IPS DF 19.7 (cell line): ENCODE data around the gene OPRL1.

Experiments used
- DNase-seq: peaks from one replicate; pipeline ENCODE4 v3.0.0-alpha.2; 2013; ENCODE audit warnings: low read depth, low spot score

OPRL1 gene

DNA sequence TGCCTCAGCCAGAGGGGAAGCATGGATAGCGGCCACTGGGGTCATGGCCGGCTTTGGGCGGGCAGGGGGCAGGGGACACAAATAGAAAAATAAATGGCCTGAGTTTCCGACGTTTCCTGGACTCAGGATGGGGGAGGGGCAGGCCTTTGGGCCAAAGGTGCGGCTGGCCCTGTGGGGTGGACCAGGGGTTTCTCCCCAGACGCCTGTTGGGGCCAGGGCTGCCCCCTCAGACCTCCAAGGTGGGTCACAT lies 23.3 kb upstream of the OPRL1 start:
- no peak for DNase-seq

DNA sequence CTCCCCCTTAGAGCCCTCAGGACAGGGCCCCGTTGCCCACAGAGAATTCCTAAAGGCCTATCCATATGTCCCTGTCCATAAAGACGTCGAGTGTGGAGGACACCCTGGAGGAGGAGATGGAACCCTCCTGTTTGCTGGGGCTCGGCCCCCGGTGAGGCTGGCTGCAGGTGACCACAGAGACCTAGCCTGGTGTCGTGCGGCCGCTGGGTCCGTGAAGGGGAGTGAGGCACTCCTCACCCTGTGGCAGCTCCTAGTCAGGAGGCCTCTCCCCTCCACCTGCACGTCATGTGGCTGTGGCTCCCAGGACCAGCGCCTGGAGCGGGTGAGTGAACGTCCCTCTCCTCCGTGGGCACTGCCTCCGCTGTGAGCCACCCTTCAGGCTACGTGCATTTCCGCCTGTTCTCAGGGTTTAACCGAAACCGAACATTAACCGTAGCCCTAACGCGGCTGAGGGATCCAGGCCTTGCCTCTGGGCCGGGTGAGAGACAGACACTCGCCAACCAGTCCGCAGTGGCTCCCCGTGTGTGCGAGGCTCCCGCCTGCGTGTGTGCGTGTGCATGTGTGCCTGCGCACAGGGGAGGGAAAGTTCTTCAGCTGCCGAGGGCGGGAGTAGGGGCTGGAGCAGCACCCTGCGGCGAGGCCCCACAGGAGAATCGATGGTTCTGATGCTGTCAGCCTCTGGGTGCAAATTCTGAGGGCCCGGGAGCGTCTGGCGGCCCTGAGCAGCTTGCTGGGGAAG lies 22.8 kb upstream of the OPRL1 start:
- DNase-seq, result no peak

DNA sequence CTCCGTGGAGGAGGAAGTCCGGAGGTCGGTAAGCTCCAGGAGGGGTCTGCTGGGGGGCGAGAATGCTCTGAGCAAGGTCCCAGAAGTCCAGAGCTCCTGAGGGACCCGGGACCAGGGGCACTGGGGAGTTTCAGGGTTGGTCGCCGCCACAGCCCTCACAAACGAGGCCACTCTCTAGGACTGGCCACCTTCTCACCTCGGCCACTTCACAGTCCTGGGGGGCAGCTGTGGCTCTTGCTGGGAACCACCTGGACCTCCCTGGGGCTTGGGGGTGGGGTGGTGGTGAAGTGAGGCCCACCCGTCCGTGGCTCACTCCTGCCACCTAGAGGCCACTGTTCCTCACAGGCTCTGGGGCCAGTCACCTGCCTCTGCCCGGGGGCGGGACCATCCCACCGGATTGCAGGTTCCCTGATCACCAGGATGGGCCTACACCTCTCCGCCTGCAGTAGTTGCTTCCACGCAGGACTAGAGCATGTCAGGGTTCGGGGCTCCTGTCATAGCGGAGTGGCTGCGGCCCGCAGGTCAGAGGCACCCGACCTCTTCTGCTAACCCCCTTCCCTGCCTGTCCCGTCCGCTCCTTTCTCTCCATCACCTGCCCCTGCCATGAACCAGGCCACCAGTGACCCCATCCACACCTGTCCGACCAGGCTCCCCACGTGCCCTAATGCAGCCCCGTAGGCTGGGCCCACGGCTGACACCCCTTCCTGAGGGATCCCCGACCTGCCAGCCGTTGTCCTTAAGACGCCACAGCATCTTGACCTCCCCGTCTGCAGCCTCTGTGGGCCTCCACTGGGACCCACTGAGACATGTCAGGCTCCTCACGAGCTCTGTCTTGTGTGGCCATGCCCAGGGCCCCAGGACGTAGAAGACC lies 22.0 kb upstream of the OPRL1 start:
- no peak for DNase-seq

DNA sequence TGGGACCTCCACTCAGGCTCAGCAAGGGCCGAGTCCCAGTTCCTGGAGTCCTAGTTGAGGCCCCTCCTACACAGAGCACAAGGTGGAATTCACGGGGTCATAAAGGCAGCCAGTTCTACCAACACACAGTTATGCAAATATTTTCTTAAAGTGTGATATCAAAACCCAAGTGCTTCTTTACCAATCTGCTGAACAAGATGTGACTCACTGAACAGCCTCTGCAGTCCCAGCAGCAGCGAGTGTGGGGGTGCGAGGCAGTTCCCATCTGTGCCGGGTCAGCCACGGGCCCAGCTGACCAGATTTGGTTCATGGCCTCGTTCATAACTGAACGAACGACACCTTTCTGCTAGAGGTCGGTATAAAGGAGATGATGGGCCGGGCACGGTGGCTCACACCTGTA lies 21.3 kb upstream of the OPRL1 start:
- no peak for DNase-seq

DNA sequence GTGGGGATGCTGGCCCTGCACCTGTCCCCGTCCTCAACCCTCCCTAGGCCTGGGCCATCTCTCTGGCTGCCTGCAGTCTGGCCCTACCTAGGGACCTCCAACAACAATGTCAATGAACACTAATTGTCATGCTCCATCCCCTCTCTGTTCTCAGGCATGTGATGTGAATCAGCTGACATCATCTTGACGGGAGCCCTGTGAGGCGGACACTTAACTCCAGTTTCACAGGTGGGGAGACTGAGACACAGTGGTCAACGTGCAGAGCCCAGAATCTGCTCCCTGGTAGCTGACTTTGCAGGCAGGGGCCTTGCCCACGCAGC lies 17.6 kb upstream of the OPRL1 start:
- no peak for DNase-seq

DNA sequence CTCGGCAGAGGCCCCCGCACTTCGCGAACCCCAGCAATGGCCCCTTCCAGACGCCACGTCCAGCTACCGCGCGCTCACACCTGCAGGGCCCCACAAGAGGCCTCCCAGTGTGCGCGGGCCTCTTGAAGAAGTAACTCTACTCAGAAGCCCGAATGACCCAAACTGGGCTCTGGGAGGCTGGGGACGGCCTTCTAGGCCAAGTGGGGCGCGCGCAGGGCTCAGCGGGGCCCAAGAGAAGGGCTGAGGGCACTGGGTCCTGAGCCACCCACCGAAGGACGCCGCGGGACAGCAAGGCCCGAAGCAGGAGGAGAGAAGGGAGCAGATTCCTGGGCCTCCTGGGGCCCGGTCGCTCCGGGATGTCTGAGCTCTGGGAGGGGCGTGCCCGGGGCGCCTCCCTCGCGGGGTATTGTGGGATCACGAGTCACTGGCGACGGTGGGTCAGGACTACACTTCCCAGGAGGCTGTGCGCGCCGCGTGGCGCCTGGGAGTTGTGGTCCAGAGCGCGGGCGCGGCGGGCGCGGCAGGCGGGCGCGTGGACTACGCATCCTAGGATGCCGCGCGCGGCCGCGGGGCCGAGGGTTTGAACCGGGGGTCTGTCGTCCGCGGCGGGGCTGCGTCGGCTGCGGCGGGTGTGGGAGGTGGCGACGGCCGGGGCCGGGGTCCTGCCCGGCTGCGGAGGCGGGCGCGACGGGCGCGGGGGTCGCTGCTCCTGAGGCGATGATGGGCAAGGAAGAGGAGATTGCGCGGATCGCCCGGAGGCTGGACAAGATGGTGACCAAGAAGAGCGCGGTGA lies 17.1 kb upstream of the OPRL1 start, which contains the start of gene TCEA2:
TSS of gene TCEA2 (plus strand) at position 603 of the 793 bp plus-strand sequence. CDS start at position 718, 115 bp downstream.
- DNase-seq, result peak; percentile 80

DNA sequence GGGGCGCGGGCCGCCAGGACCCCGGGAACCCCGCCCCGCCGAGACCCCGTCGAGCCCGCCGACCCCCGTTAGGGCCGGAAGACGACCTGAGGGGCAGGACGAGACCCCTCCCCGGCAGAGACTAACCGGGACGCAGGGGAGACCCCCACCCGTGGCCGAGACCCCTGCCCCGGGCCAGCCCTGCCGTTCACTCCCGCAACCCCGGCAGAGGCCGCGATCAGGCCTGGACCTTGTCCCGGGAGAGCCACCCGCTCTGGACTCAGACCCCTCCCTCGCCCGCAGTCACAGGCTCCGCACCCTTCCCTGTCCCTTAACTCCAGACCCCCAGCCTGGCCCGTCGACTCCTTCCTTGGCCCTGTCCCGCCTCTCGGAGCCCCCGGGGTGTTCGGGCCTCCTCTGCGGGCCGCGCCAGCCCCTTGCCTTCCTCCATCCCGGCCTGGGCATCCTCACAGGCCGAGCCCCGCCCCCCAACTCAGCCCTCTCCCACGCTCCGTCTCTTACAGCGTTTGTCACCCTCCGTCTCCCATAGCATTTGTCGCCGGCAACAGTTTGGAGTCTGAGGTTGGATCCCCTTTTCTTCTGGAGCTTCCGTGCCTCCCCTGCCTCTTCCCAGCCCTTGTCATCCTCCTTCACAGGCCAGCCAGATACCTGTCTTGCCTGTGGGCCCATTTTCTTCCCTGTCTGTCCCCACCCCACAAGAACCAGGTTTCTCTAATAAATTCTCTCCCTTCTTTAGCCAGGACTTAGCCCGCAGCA lies 16.3 kb upstream of the OPRL1 start:
- no peak for DNase-seq

DNA sequence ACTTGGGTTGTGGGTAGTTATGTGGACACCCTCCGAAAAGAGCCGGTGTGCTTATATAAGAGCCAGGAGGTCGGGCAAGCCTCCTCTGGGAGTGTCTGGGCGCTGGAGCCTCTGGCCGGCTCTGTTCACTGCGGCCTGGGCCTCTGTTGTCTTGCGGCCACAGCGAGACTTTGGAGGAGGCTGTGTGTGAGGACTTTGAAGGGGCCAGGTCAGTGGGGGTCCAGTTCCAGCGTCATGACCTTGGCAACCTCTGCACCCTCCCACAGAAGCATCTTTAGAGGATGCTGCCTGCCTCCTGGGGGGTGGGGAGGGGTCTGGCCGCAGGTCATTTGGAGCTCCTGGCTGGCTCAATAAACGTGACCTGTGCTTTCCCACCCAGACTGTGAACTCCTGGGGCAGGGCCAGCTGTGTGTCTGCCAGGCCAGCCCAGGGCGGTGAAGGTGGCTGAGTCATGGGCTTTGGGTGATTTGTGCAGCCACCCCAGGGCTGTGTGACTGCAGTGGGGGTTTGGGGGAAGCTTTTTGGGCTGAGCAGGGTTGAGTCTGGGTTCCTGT lies 15.7 kb upstream of the OPRL1 start:
- DNase-seq, result no peak

DNA sequence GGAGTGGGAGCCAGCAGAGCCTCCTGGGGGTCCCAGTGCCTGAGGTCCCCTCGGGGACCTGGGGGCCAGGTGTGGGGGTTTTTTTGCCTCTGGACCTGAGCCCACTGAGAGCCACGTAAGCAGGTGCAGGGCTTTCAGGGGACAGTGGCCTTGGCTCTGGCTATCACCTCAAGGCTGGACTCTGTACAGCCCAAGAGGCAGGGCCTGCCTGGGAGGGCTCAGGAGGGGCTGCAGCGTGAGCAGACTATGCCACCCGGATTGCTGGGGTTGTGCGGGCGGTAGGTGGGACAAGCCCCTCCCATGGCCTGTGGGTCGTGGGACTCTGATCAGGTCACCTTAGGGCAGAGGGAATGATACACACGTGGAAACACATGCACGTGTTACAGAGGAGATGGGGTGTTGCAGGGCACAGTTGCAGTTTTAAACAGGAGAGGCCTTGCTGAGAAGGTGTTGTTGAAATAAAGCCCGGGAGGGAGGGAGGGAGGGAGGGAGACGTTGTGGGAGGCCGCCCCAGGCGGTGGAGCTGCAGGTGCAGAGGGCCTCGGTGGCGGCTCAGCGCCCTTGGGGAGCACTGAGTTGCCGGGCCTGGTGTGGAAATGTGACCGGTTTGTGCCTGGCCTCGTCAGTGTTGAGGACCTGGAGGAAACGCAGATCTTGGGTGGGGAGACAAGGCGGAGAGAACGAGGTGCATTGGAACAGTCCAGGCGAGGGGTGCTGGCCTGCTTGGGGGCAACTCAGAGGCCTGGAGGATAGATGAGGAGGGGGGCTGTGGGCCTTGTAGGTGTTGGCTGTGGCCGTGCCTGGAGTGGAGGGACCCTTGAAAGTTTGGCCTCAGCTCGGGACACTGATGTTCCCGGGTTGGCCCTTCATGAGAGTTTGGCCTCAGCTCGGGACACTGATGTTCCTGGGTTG lies 14.6 kb upstream of the OPRL1 start:
- DNase-seq, result no peak

DNA sequence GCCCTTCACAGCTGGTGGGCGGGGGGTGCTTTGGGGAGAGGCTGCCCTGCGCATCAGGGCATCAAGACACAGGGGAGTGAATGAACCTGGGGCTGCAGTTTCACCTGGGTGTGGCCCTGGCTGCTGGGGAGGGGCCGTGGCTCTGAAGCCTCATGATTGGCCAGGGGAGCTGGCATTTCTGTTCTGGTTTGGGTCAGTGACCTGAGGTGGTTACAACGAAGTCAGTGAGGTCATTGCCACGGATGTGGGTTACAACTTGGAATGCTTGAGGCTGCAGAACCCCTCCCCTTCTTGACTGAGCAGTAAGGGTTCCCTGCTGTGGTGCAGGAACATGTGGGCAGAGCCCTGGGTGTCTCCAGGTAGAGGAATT lies 13.9 kb upstream of the OPRL1 start:
- DNase-seq, result no peak

DNA sequence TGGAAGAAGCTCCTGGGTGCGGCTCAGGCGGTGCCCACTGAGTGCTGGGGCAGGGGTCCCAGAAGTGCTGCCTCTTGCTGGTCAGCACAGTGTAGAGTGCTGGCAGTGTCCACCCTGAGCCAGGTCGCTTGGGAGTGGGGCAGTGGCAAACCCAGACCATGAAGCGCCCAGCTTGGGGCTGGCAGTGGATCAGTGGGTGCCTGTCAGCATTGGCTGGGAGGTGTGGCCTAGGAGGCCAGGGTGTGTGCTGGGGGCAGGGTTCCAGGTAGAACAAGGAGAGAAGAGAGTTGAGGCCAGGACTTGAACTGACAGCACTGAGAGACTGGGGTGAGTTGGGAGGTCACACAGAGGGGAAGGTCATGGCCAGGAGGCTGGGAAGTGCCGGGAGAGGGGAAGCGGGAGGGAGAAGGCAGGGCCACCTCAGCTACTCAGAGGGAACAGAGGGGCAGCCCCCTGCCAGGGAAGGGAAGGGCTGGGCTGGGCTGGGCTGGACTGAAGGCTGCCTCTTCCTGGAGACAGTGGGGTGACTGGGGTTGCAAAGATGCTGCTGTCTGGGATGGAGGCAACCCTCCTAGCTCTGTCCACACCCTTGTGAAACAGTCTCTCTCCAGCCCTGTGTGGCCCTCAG lies 12.8 kb upstream of the OPRL1 start:
- DNase-seq, result no peak

DNA sequence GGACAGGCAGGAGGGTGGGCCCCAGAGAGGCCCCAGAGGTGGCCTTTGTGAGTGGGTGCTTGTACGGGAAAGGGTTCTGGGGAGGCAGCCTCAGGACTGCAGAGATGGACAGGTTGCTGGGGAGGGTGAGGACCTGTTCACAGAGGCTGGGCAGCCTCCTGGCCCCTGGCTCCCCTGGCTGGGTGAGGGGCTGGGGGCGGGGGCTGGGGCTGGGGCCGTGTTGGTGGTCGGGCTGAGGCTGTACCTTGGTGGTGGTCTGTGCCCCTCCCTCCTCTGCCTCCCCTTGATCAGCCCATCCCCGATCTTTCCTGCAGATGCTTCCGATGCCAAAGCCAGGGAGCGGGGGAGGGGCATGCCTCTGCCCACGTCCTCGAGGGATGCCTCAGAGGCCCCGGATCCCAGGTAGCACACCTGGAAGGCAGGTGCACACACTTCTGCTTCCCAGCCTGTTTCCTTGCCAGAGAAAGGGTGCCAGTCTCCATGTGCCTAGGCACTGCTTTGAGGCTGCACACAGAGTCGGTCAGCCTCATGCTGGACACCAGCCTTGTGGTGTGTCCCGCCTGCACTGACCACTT lies 12.1 kb upstream of the OPRL1 start:
- no peak for DNase-seq

DNA sequence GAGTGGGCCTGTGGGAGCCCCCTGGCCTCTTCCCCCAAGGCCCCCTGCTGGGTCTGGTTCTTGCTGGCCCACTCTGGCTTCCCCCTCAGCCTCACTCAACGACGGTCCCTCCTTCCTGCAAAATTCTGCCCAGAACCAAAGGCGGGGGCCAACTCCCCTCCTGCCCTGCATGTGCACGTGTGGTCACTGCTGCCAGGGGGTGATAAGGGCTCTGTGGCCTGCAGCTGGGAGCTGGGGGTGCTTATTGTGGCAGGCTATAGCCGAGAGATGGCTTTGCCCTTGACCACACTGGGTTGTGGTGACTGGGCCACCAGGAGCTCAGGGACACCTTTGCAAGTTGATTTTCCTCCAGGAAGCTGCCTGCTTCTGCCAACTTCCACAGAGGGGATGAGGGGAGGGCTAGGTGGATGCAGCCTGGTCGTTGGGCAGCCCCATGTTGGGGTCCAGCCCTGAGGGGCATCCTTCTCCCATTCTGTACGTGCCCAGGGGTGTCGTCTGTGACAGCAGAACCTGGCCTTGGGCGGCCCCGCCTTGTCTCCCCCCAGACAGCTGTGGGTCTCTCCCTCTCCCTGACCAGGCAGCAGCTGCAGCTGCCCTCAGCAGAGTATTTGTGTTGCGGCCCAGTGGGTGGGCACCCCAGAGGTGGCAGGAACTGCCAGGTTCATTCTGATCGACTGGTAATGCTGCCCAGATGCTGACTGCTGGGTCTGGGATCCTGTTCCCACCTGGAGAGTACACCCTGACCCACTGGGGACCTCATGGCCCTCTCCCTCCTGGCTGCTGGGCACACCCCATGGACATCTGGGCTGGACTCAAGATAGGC lies 11.3 kb upstream of the OPRL1 start:
- no peak for DNase-seq

DNA sequence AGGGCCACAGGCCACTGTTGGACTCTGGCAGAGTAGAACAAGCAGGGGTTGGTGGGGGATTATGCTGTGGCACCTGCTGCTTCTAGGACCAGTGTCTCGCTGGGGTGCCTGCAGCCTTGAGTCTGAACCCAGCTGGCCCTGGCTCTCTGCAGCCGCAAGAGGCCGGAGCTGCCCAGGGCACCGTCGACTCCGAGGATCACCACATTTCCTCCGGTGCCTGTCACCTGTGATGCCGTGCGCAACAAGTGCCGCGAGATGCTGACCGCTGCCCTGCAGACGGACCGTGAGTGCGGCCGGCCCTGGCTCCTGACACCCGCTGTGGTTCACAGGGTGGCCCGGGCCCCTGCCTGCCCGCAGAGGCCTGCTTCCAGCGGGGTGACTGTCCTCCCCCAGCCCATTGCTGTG lies 10.7 kb upstream of the OPRL1 start:
- no peak for DNase-seq

DNA sequence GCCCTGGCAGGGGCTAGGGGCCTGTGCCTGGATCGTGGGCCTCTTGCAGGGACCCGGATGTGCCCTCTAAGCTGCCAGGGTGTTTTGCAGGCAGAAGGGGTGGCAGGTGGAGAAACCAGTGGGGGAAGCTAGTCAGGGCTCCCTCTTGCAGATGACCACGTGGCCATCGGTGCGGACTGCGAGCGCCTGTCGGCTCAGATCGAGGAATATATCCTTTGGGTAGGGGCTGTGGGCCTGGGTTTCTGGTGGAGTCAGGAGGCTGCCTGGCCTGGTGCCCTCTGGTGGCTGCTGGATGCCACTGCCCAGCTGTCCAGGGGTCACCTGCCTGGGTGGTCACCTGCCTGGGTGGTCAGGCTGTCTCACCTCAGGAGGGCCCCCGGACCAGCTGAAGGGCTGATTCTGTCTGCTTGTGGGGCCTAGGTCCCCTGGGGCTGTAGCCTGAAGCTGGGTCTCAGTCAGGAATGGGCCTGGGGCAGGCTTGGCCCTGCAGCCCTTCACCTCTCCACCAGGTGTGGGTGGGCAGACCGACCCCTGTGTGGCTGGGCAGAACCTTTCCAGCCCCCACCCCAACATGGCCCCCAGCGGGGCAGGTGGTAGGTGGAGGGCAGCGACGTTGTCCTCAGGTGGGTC lies 10.2 kb upstream of the OPRL1 start:
- DNase-seq, result no peak

DNA sequence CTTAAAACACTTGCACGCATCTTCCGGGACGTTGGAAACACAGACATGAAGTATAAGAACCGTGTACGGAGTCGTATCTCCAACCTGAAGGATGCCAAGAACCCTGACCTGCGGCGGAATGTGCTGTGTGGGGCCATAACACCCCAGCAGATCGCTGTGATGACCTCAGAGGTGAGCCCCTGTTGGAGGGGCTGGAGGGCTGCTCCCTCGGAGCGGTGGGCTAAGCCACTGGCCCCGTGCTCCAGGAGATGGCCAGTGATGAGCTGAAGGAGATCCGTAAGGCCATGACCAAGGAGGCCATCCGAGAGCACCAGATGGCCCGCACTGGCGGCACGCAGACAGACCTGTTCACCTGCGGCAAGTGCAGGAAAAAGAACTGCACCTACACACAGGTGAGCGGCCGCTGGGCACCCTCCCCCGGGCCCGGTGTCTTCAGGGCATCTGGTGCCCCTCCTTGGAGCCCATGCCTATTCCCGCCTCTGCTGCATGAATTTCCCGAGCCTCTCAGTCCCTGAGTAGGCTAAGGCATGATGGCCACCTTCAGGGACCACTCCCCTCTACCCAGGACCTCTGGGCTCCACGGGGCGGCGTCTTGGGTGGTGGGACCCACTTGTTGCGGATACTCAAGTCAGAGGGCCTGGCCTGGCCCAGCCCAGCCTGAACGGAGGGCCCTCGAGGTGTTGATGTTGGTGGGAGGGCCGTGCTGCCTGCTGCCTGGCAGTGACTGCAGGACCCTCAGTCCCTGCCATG lies 9.5 kb upstream of the OPRL1 start:
- no peak for DNase-seq
